Lower lobe of right lung (tissue), 2 donors: ENCODE measurements around the gene AFF3. TPM values are rescaled to one million over a fixed set of nuclear protein-coding genes. Genes with fewer than 3 reads are reported as not detected.

Source experiments
- ATAC-seq, 2 donors: fragments of 200-7000 bp; cut with Tn5 transposase; one replicate each; pipeline ENCODE4 v1.9.1; 2020 to 2022; ENCODE audit warnings: mild to moderate bottlenecking in 2 of 2, moderate library complexity in 2 of 2
- DNase-seq: peaks from one replicate; pipeline ENCODE4 v3.0.0-alpha.2; 2020
- H3K27ac ChIP-seq: fragments of 200-600 bp; one replicate; pipeline ENCODE4 v1.8.0; 2022
- H3K27me3 ChIP-seq: fragments of 200-600 bp; one replicate; pipeline ENCODE4 v1.8.0; 2022; ENCODE audit warnings: low read depth
- H3K36me3 ChIP-seq: fragments of 200-600 bp; one replicate; pipeline ENCODE4 v1.8.0; 2022; ENCODE audit warnings: mild to moderate bottlenecking
- H3K4me1 ChIP-seq: fragments of 200-600 bp; one replicate; pipeline ENCODE4 v1.8.0; 2022
- H3K4me3 ChIP-seq: fragments of 200-600 bp; one replicate; pipeline ENCODE4 v1.8.0; 2022; ENCODE audit warnings: mild to moderate bottlenecking
- H3K9me3 ChIP-seq: fragments of 200-600 bp; one replicate; pipeline ENCODE4 v1.8.0; 2022
- intact Hi-C: fragments of 100-400 bp; cut with DNase I; formaldehyde crosslinking; loops from one replicate; pipeline ENCODE4 v1.11.0; 2022
- total RNA-seq: library from RNA; stranded (reverse); fragmentation: NEBNext Ultra II Directional; extraction: Animal tissue kit (Norgen Biotek cat#: 25700); gene quantifications from one replicate; pipeline ENCODE4 v1.2.1, GENCODE V29; 2021
- TF ChIP-seq, protein P1 (sequence below): fragments of 200-600 bp; IDR thresholded peaks from one replicate; pipeline ENCODE4 v1.8.0; 2022; ENCODE audit warnings: antibody characterized with exemption, mild to moderate bottlenecking
- donor health status: DM: no; HTN: yes; CAD: no; lungs with severe emphysema.

The AFF3 gene
- total RNA-seq, 1 donor from 2014 or later, result 57.3 TPM

DNA sequence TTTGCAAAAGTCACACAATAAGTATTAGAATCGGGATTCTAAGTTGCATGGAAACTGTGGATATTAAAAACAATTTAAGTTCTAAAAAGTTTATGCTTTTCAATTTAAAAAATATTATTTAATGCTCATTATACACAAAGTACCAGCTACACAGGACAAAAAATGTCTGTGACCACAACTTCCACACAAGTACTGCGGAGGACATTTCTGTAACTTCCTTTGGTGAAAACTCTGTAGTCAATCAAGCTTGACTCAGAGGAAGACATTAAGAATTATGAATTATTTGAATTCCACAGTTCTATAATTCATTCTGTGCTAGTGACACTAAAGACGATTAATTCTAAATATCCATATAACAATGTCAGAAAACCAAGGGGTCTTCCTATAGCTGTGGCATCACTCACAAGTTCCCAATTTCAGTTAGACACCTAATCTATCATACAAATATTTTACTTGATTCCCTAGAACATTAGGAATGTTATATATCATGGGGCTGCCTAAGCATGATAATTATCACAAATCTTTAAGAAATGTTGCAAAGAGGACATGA, 120.5 kb downstream of the AFF3 start:
- intact Hi-C loops, result no loop called here
- H3K27me3 ChIP-seq, result no peaks in the 10 kb centered on the region
- ATAC-seq (no peak), DNase-seq (no peak)
- no peaks in the 10 kb centered on the region for H3K36me3 ChIP-seq
- TF ChIP-seq, protein P1, sequence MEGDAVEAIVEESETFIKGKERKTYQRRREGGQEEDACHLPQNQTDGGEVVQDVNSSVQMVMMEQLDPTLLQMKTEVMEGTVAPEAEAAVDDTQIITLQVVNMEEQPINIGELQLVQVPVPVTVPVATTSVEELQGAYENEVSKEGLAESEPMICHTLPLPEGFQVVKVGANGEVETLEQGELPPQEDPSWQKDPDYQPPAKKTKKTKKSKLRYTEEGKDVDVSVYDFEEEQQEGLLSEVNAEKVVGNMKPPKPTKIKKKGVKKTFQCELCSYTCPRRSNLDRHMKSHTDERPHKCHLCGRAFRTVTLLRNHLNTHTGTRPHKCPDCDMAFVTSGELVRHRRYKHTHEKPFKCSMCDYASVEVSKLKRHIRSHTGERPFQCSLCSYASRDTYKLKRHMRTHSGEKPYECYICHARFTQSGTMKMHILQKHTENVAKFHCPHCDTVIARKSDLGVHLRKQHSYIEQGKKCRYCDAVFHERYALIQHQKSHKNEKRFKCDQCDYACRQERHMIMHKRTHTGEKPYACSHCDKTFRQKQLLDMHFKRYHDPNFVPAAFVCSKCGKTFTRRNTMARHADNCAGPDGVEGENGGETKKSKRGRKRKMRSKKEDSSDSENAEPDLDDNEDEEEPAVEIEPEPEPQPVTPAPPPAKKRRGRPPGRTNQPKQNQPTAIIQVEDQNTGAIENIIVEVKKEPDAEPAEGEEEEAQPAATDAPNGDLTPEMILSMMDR, result no peak
- no peaks in the 10 kb centered on the region for H3K4me1 ChIP-seq
- no peak overlapping the region for H3K27ac ChIP-seq
- no peaks in the 10 kb centered on the region for H3K9me3 ChIP-seq
- no peak overlapping the region for H3K4me3 ChIP-seq

DNA sequence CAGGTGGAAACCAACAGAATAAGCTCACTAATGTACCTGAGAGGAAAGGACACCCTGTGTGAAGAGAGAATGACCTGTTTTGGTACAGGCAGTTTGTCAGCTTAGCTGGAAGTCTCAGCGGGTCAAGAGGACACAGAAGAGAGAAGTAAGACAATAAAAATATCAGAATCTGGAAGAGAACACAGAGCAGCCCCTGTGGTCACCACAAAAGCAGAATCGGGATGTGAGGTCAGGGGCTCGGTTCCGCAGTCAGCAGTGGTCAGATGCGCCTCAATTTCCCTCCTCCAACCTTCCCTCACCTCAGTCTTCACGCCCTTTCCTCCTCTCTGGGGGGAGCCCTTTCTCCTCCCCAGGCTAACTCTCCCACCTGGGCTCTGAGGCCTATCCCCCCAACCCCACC, 122.9 kb downstream of the AFF3 start:
- H3K27ac ChIP-seq, result no peak overlapping the region
- no peaks in the 10 kb centered on the region for H3K36me3 ChIP-seq
- no peak for DNase-seq
- no peak for ATAC-seq
- H3K27me3 ChIP-seq, result no peaks in the 10 kb centered on the region
- H3K9me3 ChIP-seq, result no peaks in the 10 kb centered on the region
- intact Hi-C loops, result no loop called here
- H3K4me3 ChIP-seq, result no peak overlapping the region
- H3K4me1 ChIP-seq, result no peaks in the 10 kb centered on the region
- TF ChIP-seq, protein P1, result no peak

DNA sequence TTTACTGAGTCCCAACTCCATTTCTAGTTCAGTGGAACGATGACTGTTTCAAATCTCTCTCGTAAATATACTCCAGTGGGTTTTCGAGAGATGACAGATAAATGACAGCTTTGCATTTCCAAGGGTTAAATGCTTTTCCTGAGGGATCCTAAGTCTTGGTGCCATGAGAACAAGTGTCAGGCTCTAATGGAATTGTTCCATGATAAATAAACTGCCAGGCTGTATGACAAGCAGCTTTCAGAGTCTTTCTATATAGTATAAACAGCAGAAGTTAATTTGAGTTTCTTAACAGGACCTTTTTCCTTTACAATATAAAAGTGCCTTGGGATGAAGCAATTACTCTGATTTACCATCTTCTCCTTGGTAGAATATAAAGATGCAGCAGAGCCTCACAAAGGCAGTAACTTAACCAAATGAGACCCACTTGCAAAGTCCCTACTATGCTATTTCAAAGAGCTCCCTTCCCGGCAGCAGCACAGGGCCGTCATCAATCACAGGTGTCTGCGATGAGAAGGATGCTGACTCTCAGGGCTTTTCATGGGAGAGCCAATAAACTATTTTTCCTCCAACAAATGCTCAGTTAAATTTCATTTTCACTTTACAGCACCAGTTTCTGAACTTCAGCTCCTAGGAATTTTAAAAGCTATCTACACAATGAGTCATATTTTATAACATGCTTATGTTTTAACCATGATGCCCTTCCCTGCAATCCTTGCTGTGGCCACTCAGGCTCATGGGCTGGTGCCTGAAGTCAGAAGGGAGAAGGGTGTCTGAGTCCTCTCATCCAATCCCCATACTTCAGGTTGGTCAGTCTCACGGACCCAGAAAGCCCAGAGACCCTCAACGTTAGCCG, 123.8 kb downstream of the AFF3 start:
- Histone ChIP-seq H3K9me3 (no peaks in the 10 kb centered on the region), H3K4me3 (no peak overlapping the region), H3K27ac (no peak overlapping the region), H3K4me1 (no peaks in the 10 kb centered on the region), H3K36me3 (no peaks in the 10 kb centered on the region), H3K27me3 (no peaks in the 10 kb centered on the region)
- no peak for ATAC-seq
- intact Hi-C loops, result no loop called here
- DNase-seq, result no peak
- TF ChIP-seq, protein P1, result no peak

DNA sequence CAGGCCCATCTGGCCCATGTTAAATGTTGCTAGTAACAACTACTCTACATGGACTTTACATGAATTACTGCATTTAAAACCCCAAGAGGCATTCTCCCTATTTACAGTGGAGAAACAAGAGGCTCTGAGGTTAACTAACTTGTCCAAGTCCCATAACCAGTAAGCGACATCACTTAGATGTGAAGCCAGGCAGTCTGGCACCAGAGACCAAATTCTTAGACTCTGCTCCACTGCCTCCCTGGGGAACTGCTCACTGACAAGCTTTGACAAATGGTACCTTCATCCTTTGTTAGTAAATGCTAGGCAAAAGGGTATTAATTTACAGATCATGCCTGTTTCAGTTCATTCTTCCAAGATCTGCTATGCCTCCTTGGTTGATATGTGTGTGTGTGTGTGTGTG, 124.8 kb downstream of the AFF3 start:
- DNase-seq, result no peak
- intact Hi-C loops, result no loop called here
- Histone ChIP-seq H3K36me3 (no peaks in the 10 kb centered on the region), H3K27me3 (no peaks in the 10 kb centered on the region), H3K9me3 (no peaks in the 10 kb centered on the region), H3K27ac (no peak overlapping the region), H3K4me1 (no peaks in the 10 kb centered on the region), H3K4me3 (no peak overlapping the region)
- ATAC-seq, result no peak
- TF ChIP-seq, protein P1, result no peak

DNA sequence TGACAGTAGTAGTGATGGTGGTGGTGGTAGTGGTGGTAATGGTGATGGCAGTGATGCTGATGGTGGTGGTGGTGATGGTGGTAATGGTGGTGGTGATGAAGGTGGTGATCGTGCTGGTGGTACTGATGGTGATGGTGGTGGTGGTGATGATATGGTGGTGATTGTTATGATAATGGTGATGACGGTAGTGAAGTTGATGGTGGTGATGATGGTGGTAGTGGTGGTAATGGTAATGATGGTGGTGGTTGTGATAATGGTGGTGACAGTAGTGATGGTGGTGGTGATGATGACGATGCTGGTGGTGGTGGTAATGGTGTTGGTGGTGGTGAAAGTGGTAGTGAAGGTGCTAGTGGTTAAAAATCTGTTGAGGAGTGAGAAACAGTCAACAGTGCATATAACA, 125.6 kb downstream of the AFF3 start:
- no peaks in the 10 kb centered on the region for H3K27me3 ChIP-seq
- no peaks in the 10 kb centered on the region for H3K9me3 ChIP-seq
- H3K27ac ChIP-seq, result no peak overlapping the region
- no peaks in the 10 kb centered on the region for H3K36me3 ChIP-seq
- ATAC-seq (no peak), DNase-seq (no peak)
- no peaks in the 10 kb centered on the region for H3K4me1 ChIP-seq
- no peak overlapping the region for H3K4me3 ChIP-seq
- TF ChIP-seq, protein P1, result no peak
- intact Hi-C loops, result no loop called here
